HUES48 (cell line): Measurements from ENCODE around the gene SMPDL3B.

Experiments
- H3K27ac ChIP-seq: one replicate; pipeline ENCODE4 v1.7.0; 2013; ENCODE audit warnings: low read depth, low read length, inconsistent platforms
- H3K27me3 ChIP-seq: 2 replicates; pipeline ENCODE4 v1.6.1; 2013; ENCODE audit warnings: mild to moderate bottlenecking, low read length; ENCODE audit not compliant: control insufficient read depth, insufficient read depth
- H3K36me3 ChIP-seq: 2 replicates; pipeline ENCODE4 v1.6.1; 2013; ENCODE audit warnings: low read length; ENCODE audit not compliant: control insufficient read depth, insufficient read depth
- H3K4me1 ChIP-seq: 2 replicates; pipeline ENCODE4 v1.6.1; 2013; ENCODE audit warnings: mild to moderate bottlenecking, low read length; ENCODE audit not compliant: control insufficient read depth, insufficient read depth
- H3K4me3 ChIP-seq: 2 replicates; pipeline ENCODE4 v1.5.1; 2013; ENCODE audit warnings: mild to moderate bottlenecking, low read depth, low read length
- H3K9ac ChIP-seq: 2 replicates; pipeline ENCODE4 v1.6.1; 2013; ENCODE audit warnings: mild to moderate bottlenecking, low read depth, low read length, moderate library complexity
- H3K9me3 ChIP-seq: 2 replicates; pipeline ENCODE4 v1.6.1; 2013; ENCODE audit warnings: low read length; ENCODE audit not compliant: control insufficient read depth, insufficient read depth

SMPDL3B gene

DNA sequence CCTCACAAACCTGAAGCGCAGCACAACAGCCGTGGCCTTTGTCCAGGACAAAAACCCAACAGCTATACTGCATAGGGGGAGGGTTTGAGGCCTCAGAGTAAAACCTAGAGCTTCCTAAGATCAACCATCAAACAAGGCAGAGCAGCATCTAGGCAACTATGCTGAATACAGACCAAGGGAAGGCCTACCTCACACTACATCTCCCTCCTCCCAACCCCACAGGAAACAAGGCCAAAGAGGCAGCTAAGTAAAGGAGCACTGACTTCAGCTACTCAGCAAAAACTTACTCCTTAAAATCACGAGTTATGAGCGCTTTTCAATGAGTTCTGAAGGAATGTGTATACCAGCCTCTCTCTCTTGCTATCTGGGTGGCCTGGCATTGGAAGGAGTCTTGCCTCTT is 37.3 kb downstream of the SMPDL3B start:
- Histone ChIP-seq H3K36me3 (peaks cover 34% of the 10 kb centered on the region), H3K27me3 (no peaks in the 10 kb centered on the region), H3K4me1 (no peaks in the 10 kb centered on the region), H3K4me3 (no peak overlapping the region), H3K9ac (no peak overlapping the region), H3K27ac (no peak overlapping the region), H3K9me3 (no peaks in the 10 kb centered on the region)

DNA sequence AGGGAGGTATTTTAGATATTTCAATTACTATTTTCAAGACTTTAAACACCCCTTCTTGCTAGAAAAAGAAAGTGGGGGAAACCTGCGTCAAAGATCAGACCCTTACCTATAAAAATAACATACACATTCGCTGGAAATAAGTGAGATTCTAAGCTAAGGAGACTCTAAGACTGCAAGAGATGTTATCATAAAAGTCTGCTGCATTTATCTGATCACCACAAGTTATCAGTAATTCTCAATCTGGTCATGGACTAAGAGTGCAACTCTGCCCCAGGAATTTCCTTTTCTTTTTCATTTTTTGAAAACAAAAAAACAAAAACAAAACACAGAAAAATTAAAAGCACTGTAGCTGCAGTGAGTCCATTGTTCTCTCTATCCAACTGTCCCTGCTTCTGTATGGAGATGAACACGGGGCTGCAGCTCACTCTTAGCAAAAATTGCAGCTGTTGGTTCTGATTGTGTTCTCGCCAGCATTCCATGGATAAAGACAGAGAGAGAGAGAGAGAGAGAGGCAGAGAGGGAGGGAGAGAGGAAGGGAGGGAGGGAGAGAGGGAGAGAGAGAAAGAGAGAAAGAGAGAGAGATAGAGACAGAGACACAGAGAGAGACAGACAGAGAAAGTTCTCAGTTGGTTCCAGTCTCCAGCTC is 39.1 kb downstream of the SMPDL3B start:
- Histone ChIP-seq H3K4me3 (no peak overlapping the region), H3K27ac (no peak overlapping the region), H3K27me3 (no peaks in the 10 kb centered on the region), H3K4me1 (no peaks in the 10 kb centered on the region), H3K36me3 (peaks cover 21% of the 10 kb centered on the region; the same call in 1 of the 2 replicates), H3K9ac (no peak overlapping the region), H3K9me3 (no peaks in the 10 kb centered on the region)

DNA sequence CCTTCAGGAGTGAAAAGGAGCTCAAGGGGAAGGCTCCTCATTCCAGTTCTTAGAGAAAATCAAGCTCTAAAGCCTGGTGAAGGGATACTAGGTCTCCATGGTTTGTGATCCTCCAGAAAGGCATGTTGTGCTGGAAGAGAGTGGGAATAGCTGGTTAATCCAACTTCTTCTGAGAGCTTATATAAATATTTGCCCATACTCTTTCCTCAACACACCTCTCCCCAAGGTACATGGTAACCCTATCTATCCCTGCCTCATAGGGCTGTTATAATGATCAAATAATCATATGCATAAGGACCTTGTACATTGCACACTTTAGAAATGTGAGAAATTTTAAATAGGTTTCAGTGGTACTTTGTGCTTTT is 39.6 kb downstream of the SMPDL3B start:
- Histone ChIP-seq H3K9me3 (no peaks in the 10 kb centered on the region), H3K4me1 (no peaks in the 10 kb centered on the region), H3K9ac (no peak overlapping the region), H3K4me3 (no peak overlapping the region), H3K27me3 (no peaks in the 10 kb centered on the region), H3K36me3 (peaks cover 21% of the 10 kb centered on the region; the same call in 1 of the 2 replicates), H3K27ac (no peak overlapping the region)

DNA sequence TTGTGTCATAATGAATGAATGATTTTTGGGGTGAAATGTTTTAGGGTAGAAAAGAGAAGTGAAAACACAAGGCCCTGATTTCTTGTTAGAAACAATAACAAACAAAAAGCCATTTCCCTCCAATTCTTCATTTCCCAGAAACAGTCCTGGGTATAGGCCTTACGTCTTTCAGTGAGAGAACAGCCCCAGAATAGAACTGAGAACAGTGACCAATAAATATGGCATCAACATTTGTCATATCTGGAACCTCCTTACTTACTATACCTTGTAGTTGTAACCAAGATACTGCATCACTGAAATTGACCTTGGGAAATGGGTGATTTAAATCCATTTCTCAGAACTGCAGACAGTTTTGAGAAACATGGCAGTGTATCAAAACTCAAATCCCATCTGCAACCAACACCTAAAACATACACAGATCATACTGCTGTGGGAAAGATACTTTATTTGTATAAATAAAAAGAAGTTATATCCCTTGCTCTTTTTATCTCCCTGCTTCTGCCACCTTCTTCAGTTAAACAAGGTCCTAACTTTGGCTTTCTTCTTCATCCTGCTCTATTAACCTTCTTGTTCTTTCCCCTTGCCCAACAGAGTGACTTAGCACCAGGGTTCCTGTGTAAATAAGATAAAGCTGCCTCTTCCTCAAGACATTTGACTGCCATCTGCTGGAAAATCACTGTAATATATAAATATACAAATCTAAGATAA is 44.5 kb downstream of the SMPDL3B start:
- Histone ChIP-seq H3K36me3 (peaks cover 7% of the 10 kb centered on the region; the same call in 1 of the 2 replicates), H3K9me3 (no peaks in the 10 kb centered on the region), H3K27me3 (no peaks in the 10 kb centered on the region), H3K4me3 (no peak overlapping the region), H3K27ac (no peak overlapping the region), H3K9ac (no peak overlapping the region), H3K4me1 (no peaks in the 10 kb centered on the region)

- no peak overlapping the region for H3K9ac ChIP-seq
- H3K9me3 ChIP-seq: no peaks in the 10 kb centered on the region
- no peaks in the 10 kb centered on the region for H3K27me3 ChIP-seq
- H3K4me3 ChIP-seq: no peak overlapping the region
- H3K4me1 ChIP-seq: no peaks in the 10 kb centered on the region
- peaks cover 7% of the 10 kb centered on the region; the same call in 1 of the 2 replicates for H3K36me3 ChIP-seq
- no peak overlapping the region for H3K27ac ChIP-seq
Measured at GRCh38 chr1:27979859-27980201, 45.0 kb downstream of the SMPDL3B start.

DNA sequence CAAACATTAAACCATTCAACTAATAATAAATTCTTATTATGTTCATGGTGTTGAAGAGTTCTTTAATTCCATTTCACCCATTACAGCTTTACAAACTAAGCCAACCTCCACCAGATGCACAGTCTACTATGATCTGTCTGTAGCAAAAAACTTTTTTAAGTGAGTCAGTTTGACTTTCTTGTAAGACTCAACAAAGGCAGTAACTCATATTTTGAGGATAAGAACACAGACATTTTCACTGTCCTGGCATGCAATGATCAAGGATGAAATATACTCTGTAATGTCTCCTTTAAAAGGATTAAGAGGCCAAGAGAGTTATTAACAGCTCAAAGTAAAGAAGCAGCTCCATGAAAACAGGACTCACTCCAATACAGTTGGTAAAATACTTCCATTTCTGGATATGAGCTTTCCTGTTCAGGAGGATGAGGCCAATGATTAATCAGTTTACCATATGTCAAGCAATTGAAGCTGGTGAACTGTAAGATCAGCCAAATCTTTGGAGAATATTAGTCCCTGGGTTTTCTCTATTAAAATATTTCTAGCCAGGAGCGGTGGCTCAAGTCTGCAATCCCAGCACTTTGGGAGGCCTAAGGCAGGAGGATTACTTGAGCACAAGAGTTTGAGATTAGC is 45.5 kb downstream of the SMPDL3B start:
- H3K27me3 ChIP-seq: no peaks in the 10 kb centered on the region
- no peak overlapping the region for H3K9ac ChIP-seq
- no peak overlapping the region for H3K27ac ChIP-seq
- peaks cover 7% of the 10 kb centered on the region; the same call in 1 of the 2 replicates for H3K36me3 ChIP-seq
- H3K9me3 ChIP-seq: no peaks in the 10 kb centered on the region
- no peaks in the 10 kb centered on the region for H3K4me1 ChIP-seq
- H3K4me3 ChIP-seq: no peak overlapping the region

DNA sequence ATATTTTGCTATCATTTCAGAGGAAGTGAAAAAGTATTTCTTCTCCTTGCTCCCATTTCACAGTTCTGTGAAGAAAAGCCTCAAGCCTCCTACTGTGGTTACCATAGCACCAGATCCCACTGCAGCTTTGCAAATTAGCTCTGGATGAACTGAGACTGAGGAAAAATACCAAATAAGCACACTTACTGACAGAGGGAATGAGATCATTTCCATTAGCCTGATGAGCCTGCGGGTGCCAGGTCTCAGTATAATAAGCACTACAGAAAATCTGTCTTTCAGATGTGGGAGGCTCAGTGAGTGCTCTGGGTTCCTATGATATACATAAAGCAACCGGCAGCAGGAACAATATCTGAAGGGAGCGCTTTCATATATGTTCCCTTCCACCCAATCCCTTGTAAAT is 46.3 kb downstream of the SMPDL3B start:
- Histone ChIP-seq H3K27me3 (no peaks in the 10 kb centered on the region), H3K4me3 (no peak overlapping the region), H3K36me3 (peaks cover 7% of the 10 kb centered on the region; the same call in 1 of the 2 replicates), H3K9ac (no peak overlapping the region), H3K4me1 (no peaks in the 10 kb centered on the region), H3K27ac (no peak overlapping the region), H3K9me3 (no peaks in the 10 kb centered on the region)

DNA sequence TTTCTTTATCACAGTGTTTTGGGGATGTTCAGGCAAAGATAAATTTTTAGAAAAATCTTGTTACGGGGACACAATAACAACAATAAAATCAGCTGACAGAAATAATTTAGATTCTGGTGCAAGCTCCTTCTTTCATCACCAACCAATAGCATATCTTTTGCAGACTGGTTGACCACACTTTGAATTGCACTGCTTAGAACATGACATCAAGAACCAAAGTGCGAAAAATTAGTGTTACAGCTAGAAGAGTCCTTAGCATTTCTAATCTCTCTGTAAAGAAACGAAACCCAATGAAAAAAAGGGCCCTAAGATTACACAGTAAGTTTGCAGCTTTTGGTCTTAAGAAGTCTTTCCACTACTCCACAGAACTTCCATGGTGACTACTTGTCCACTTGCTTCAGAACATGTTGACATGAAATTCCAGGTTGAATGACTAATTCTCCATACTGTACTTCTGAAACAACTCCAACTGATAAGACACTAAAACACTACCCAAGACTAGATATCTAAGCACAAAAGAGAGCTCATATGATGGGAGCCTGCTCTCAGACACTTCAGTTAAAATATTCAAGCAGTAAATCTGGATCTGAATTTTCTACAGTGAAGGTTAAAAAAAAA is 56.2 kb downstream of the SMPDL3B start:
- H3K27ac ChIP-seq: no peak overlapping the region
- no peak overlapping the region for H3K4me3 ChIP-seq
- no peak overlapping the region for H3K9ac ChIP-seq
- no peaks in the 10 kb centered on the region for H3K4me1 ChIP-seq
- no peaks in the 10 kb centered on the region for H3K27me3 ChIP-seq
- peaks cover 80% of the 10 kb centered on the region for H3K36me3 ChIP-seq
- H3K9me3 ChIP-seq: no peaks in the 10 kb centered on the region

DNA sequence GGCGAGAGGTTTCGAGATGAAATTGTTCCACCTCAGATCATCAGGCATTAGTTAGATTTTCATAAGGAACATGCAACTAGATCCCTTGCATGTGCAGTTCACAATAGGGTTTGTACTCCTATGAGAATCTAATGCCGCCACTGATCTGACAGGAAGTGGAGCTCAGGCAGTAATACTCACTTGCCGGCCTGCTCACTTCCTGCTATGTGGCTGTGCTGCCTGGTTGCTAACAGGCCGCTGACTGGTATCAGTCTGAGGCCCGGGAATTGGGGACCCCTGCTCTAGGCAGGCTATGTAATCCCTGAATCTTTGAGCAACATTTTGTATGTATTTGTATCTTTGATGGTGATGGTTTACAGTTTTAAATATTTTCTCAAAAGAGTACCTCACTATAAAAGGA is 57.5 kb downstream of the SMPDL3B start:
- H3K9me3 ChIP-seq: no peaks in the 10 kb centered on the region
- H3K9ac ChIP-seq: no peak overlapping the region
- H3K27me3 ChIP-seq: no peaks in the 10 kb centered on the region
- no peaks in the 10 kb centered on the region for H3K4me1 ChIP-seq
- H3K4me3 ChIP-seq: no peak overlapping the region
- peaks cover 87% of the 10 kb centered on the region for H3K36me3 ChIP-seq
- H3K27ac ChIP-seq: no peak overlapping the region

- Histone ChIP-seq H3K9ac (no peak overlapping the region), H3K4me3 (no peak overlapping the region), H3K27ac (no peak overlapping the region)
Measured at GRCh38 chr1:27993241-27993640, 58.4 kb downstream of the SMPDL3B start.

GRCh38 chr1:27994060-27994459 is 59.3 kb downstream of the SMPDL3B start:
- H3K4me1 ChIP-seq: no peaks in the 10 kb centered on the region
- H3K27me3 ChIP-seq: no peaks in the 10 kb centered on the region
- no peak overlapping the region for H3K27ac ChIP-seq
- H3K36me3 ChIP-seq: peaks cover 83% of the 10 kb centered on the region
- no peak overlapping the region for H3K4me3 ChIP-seq
- no peak overlapping the region for H3K9ac ChIP-seq
- H3K9me3 ChIP-seq: no peaks in the 10 kb centered on the region

More at GRCh38 chr1:27993241-27993640, 58.4 kb downstream of the SMPDL3B start:
- H3K9me3 ChIP-seq: no peaks in the 10 kb centered on the region
- no peaks in the 10 kb centered on the region for H3K27me3 ChIP-seq
- H3K36me3 ChIP-seq: peaks cover 88% of the 10 kb centered on the region
- no peaks in the 10 kb centered on the region for H3K4me1 ChIP-seq
